SK-N-MC (cell line): ENCODE results near the gene AADACL4.

Experiments used
- DNase-seq: peaks from one replicate; pipeline ENCODE4 v3.0.0-alpha.2; 2011; ENCODE audit warnings: low read depth, low spot score
- H3K27ac ChIP-seq: fragments of 200-600 bp; sonication (generic); 2 replicates; pipeline ENCODE4 v1.5.1; 2016; ENCODE audit warnings: mixed run types
- H3K36me3 ChIP-seq: fragments of 200-600 bp; sonication (generic); 2 replicates; pipeline ENCODE4 v1.6.1; 2017; ENCODE audit warnings: antibody characterized with exemption, low read length, mixed read lengths; ENCODE audit not compliant: insufficient read depth
- H3K4me3 ChIP-seq: fragments of 200-600 bp; sonication (generic); 2 replicates; pipeline ENCODE4 v1.5.1; 2016
- H3K9ac ChIP-seq: fragments of 200-600 bp; sonication (generic); 2 replicates; pipeline ENCODE4 v1.8.0; 2017; ENCODE audit warnings: mixed run types, mixed read lengths; ENCODE audit not compliant: insufficient read length
- H3K9me3 ChIP-seq: fragments of 200-600 bp; sonication (generic); 2 replicates; pipeline ENCODE4 v1.6.1; 2017; ENCODE audit warnings: low read depth, mild to moderate bottlenecking, antibody characterized with exemption, low read length, moderate library complexity, mixed read lengths
- EZH2 ChIP-seq: fragments of 200-600 bp; sonication (generic); IDR thresholded peaks from one replicate; pipeline ENCODE4 v1.6.1; 2017; ENCODE audit warnings: antibody characterized with exemption
- FOXP2 ChIP-seq: optimal IDR thresholded peaks from 2 replicates; pipeline ENCODE3; 2011; ENCODE audit warnings: mild to moderate bottlenecking, moderate library complexity; ENCODE audit not compliant: insufficient read depth; ENCODE audit errors: extremely low read length, control extremely low read depth
- POLR2AphosphoS5 ChIP-seq: IDR thresholded peaks from 2 replicates; pipeline ENCODE4 v1.6.1; 2012; ENCODE audit warnings: mild to moderate bottlenecking, low read depth, low read length, borderline replicate concordance

AADACL4 gene

GRCh38 chr1:12608311-12608957 is 35.5 kb upstream of the AADACL4 start:
- Histone ChIP-seq H3K9me3 (no peaks in the 10 kb centered on the region), H3K27ac (no peak overlapping the region), H3K9ac (no peak overlapping the region), H3K36me3 (no peaks in the 10 kb centered on the region), H3K4me3 (no peak overlapping the region)
- DNase-seq, result no peak
- TF ChIP-seq EZH2 (no peak), FOXP2 (no peak), POLR2AphosphoS5 (no peak)

GRCh38 chr1:12609469-12610003 is 34.3 kb upstream of the AADACL4 start:
- H3K36me3 ChIP-seq, result no peaks in the 10 kb centered on the region
- TF ChIP-seq FOXP2 (no peak), EZH2 (no peak), POLR2AphosphoS5 (no peak)
- H3K9me3 ChIP-seq, result no peaks in the 10 kb centered on the region
- no peak overlapping the region for H3K27ac ChIP-seq
- H3K4me3 ChIP-seq, result no peak overlapping the region
- no peak for DNase-seq
- no peak overlapping the region for H3K9ac ChIP-seq

- H3K4me3 ChIP-seq, result no peak overlapping the region
- no peak overlapping the region for H3K9ac ChIP-seq
- H3K36me3 ChIP-seq, result no peaks in the 10 kb centered on the region
- DNase-seq, result no peak
- H3K9me3 ChIP-seq, result no peaks in the 10 kb centered on the region
- no peak overlapping the region for H3K27ac ChIP-seq
- TF ChIP-seq FOXP2 (no peak), EZH2 (no peak), POLR2AphosphoS5 (no peak)
Measured at GRCh38 chr1:12610305-12610935, 33.5 kb upstream of the AADACL4 start.

- no peaks in the 10 kb centered on the region for H3K9me3 ChIP-seq
- H3K36me3 ChIP-seq, result no peaks in the 10 kb centered on the region
- H3K27ac ChIP-seq, result no peak overlapping the region
- no peak for DNase-seq
- TF ChIP-seq POLR2AphosphoS5 (no peak), FOXP2 (no peak), EZH2 (no peak)
- no peak overlapping the region for H3K9ac ChIP-seq
- no peak overlapping the region for H3K4me3 ChIP-seq
Measured at GRCh38 chr1:12610941-12611340, 32.9 kb upstream of the AADACL4 start.

GRCh38 chr1:12613180-12613579 is 30.7 kb upstream of the AADACL4 start:
- TF ChIP-seq FOXP2 (no peak), POLR2AphosphoS5 (no peak), EZH2 (no peak)
- Histone ChIP-seq H3K9me3 (no peaks in the 10 kb centered on the region), H3K4me3 (no peak overlapping the region), H3K36me3 (no peaks in the 10 kb centered on the region), H3K27ac (no peak overlapping the region), H3K9ac (no peak overlapping the region)
- no peak for DNase-seq

- Histone ChIP-seq H3K36me3 (no peaks in the 10 kb centered on the region), H3K9ac (no peak overlapping the region), H3K9me3 (no peaks in the 10 kb centered on the region), H3K4me3 (no peak overlapping the region), H3K27ac (no peak overlapping the region)
- DNase-seq, result no peak
- TF ChIP-seq POLR2AphosphoS5 (no peak), FOXP2 (no peak), EZH2 (no peak)
Measured at GRCh38 chr1:12614402-12615158, 29.3 kb upstream of the AADACL4 start.

GRCh38 chr1:12615159-12615864 is 28.6 kb upstream of the AADACL4 start:
- Histone ChIP-seq H3K4me3 (peak overlapping the region; percentile 75), H3K9ac (peak overlapping the region; percentile 2), H3K27ac (no peak overlapping the region), H3K36me3 (no peaks in the 10 kb centered on the region), H3K9me3 (no peaks in the 10 kb centered on the region)
- TF ChIP-seq FOXP2 (no peak), POLR2AphosphoS5 (no peak), EZH2 (no peak)
- no peak for DNase-seq
